ENCODE data around the gene PARD6B. TPM values are rescaled to one million over a fixed set of nuclear protein-coding genes. Genes with fewer than 3 reads are reported as not detected.
A peak's percentile ranks its signal among the peaks of the same experiment; 100 is the strongest.
"Not testable (repeated sequence)": the region's sequence is repeated elsewhere in the genome, so short reads cannot be mapped to it uniquely, and the experiment has no call there.

The PARD6B gene
- total RNA-seq, 2 donors from 2014 or later: 8.3 to 14.4 TPM

- intact Hi-C loops (cut with DNase I): loop anchor here (5.0 kb wide), 1 partner anchor 86 kb away; no protein-coding TSS in a partner anchor
Measured at GRCh38 chr20:50712771-50713656, 18.4 kb upstream of the PARD6B start.

GRCh38 chr20:50713657-50714101 is 17.7 kb upstream of the PARD6B start:
- H3K36me3 ChIP-seq: no peaks in the 10 kb centered on the region
- DNase-seq (ENCODE audit: low spot score): no peak
- TF ChIP-seq CTCF (IDR thresholded peaks at IDR 0.05) (peak in 1 of 4 experiments; percentile 24), POLR2A (IDR thresholded peaks at IDR 0.05) (no peak)
- no peak overlapping the region for H3K27ac ChIP-seq
- no peaks in the 10 kb centered on the region for H3K9me3 ChIP-seq
- intact Hi-C loops (cut with DNase I): loop anchor here (5.0 kb wide), 1 partner anchor 86 kb away; no protein-coding TSS in a partner anchor
- WGBS: 61% methylated on average over 7 of the region's 7 CpGs
- H3K4me3 ChIP-seq: no peak overlapping the region
- no peaks in the 10 kb centered on the region for H3K4me1 ChIP-seq (replicated peaks)
- H3K27me3 ChIP-seq (replicated peaks; ENCODE audit: insufficient read depth): no peaks in the 10 kb centered on the region

More at GRCh38 chr20:50712771-50713656, 18.4 kb upstream of the PARD6B start:
- Histone ChIP-seq H3K27me3 (replicated peaks; ENCODE audit: insufficient read depth) (no peaks in the 10 kb centered on the region), H3K9me3 (no peaks in the 10 kb centered on the region), H3K4me1 (replicated peaks) (no peaks in the 10 kb centered on the region), H3K36me3 (no peaks in the 10 kb centered on the region), H3K4me3 (no peak overlapping the region), H3K27ac (no peak overlapping the region)
- DNase-seq (ENCODE audit: low spot score): no peak
- WGBS: 95% methylated on average over 7 of the region's 7 CpGs
- TF ChIP-seq POLR2AphosphoS5 (IDR thresholded peaks at IDR 0.05): no peak
- TF ChIP-seq POLR2A (IDR thresholded peaks at IDR 0.05): no peak
- TF ChIP-seq CTCF (IDR thresholded peaks at IDR 0.05): no peak

GRCh38 chr20:50714426-50714825 is 17.0 kb upstream of the PARD6B start:
- not testable (repeated sequence) for H3K27ac ChIP-seq; H3K27me3 ChIP-seq (replicated peaks; ENCODE audit: insufficient read depth); H3K36me3 ChIP-seq; H3K4me3 ChIP-seq; H3K9me3 ChIP-seq; H3K4me1 ChIP-seq (replicated peaks); DNase-seq (ENCODE audit: low spot score)
- intact Hi-C loops (cut with DNase I): loop anchor here (5.0 kb wide), 1 partner anchor 87 kb away; no protein-coding TSS in a partner anchor
- 94% methylated on average over 12 of the region's 12 CpGs for WGBS

- Histone ChIP-seq H3K9me3 (no peaks in the 10 kb centered on the region), H3K27ac (no peak overlapping the region), H3K27me3 (replicated peaks; ENCODE audit: insufficient read depth) (no peaks in the 10 kb centered on the region), H3K4me3 (no peak overlapping the region), H3K4me1 (replicated peaks) (no peaks in the 10 kb centered on the region), H3K36me3 (no peaks in the 10 kb centered on the region)
- no peak for TF ChIP-seq POLR2AphosphoS5 (IDR thresholded peaks at IDR 0.05)
- TF ChIP-seq CTCF (IDR thresholded peaks at IDR 0.05): no peak
- TF ChIP-seq POLR2A (IDR thresholded peaks at IDR 0.05): no peak
- intact Hi-C loops (cut with DNase I): no loop called here
- 92% methylated on average over 3 of the region's 3 CpGs for WGBS
- no peak for DNase-seq (ENCODE audit: low spot score)
Measured at GRCh38 chr20:50715694-50716093, 15.7 kb upstream of the PARD6B start.

GRCh38 chr20:50716518-50716917 is 14.9 kb upstream of the PARD6B start:
- Histone ChIP-seq H3K9me3 (no peaks in the 10 kb centered on the region), H3K27me3 (replicated peaks; ENCODE audit: insufficient read depth) (no peaks in the 10 kb centered on the region), H3K36me3 (no peaks in the 10 kb centered on the region), H3K27ac (no peak overlapping the region), H3K4me1 (replicated peaks) (no peaks in the 10 kb centered on the region), H3K4me3 (no peak overlapping the region)
- no peak for DNase-seq (ENCODE audit: low spot score)
- TF ChIP-seq POLR2A (IDR thresholded peaks at IDR 0.05) (no peak), POLR2AphosphoS5 (IDR thresholded peaks at IDR 0.05) (no peak), CTCF (IDR thresholded peaks at IDR 0.05) (no peak)
- 50% methylated on average over 1 of the region's 1 CpG for WGBS
- intact Hi-C loops (cut with DNase I): no loop called here

Data from prostate gland (tissue), 2 donors.